Thyroid gland (tissue), 4 donors: ENCODE results near the gene UBR4. TPM values are rescaled to one million over a fixed set of nuclear protein-coding genes. Genes with fewer than 3 reads are reported as not detected.

Source experiments
- DNase-seq, 2 donors: peaks; one replicate each; pipeline ENCODE4 v3.0.0-alpha.2; 2019
- H3K27ac ChIP-seq, 3 donors: fragments of 200-600 bp; sonication (generic); 1 replicate in 2 of 3; 2 replicates in 1 of 3; pipeline ENCODE4 v1.5.1; 2016 to 2019; ENCODE audit warnings: mild to moderate bottlenecking in 1 of 3, moderate library complexity in 1 of 3
- H3K27me3 ChIP-seq: fragments of 200-600 bp; sonication (generic); one replicate; pipeline ENCODE4 v1.5.1; 2019
- H3K36me3 ChIP-seq, 2 donors: fragments of 200-600 bp; sonication (generic); one replicate each; pipeline ENCODE4 v1.5.1; 2016 to 2019
- H3K4me1 ChIP-seq, 2 donors: fragments of 200-600 bp; sonication (generic); one replicate each; pipeline ENCODE4 v1.5.1; 2017 to 2019
- H3K4me3 ChIP-seq, 3 donors: fragments of 200-600 bp; sonication (generic); replicated peaks in 1 of 3; 1 replicate in 2 of 3; 2 replicates in 1 of 3; pipeline ENCODE4 v1.5.1; 2016; ENCODE audit warnings: mild to moderate bottlenecking in 1 of 3
- H3K9me3 ChIP-seq: fragments of 200-600 bp; sonication (generic); one replicate; pipeline ENCODE4 v1.5.1; 2017
- POLR2A ChIP-seq, 2 donors: fragments of 450-650 bp; IDR thresholded peaks; one replicate each; pipeline ENCODE4 v1.6.1; 2017; ENCODE audit warnings: antibody characterized with exemption in 2 of 2, mild to moderate bottlenecking in 2 of 2, moderate library complexity in 1 of 2
- WGBS, 2 donors: methylation state at CpG; one replicate each; pipeline ENCODE4 v1.1.5; 2017; 5-methylcytosine and 5-hydroxymethylcytosine counted together
- intact Hi-C: fragments of 100-400 bp; cut with DNase I; formaldehyde crosslinking; loops from one replicate; pipeline ENCODE4 v1.15.1; 2023
- total RNA-seq, 4 donors: library from RNA; depleted of rRNA; stranded (reverse); fragments of >200 nt; gene quantifications; one replicate each; pipeline ENCODE4 v1.2.3, GENCODE V29; 2016
- TF ChIP-seq, protein P1 (sequence below), 6 experiments: fragments of 200-600 bp in 3 of 6; fragments of 450-650 bp in 3 of 6; sonication (generic) in 3 of 6; IDR thresholded peaks; one replicate each; pipeline ENCODE4 v1.5.1; 2016 to 2019; ENCODE audit warnings: antibody characterized with exemption in 6 of 6, mild to moderate bottlenecking in 2 of 6, inconsistent platforms in 1 of 6, moderate library complexity in 1 of 6

UBR4 gene
- total RNA-seq, 4 donors from 2014 or later = 110 to 221 (median 160) TPM

DNA sequence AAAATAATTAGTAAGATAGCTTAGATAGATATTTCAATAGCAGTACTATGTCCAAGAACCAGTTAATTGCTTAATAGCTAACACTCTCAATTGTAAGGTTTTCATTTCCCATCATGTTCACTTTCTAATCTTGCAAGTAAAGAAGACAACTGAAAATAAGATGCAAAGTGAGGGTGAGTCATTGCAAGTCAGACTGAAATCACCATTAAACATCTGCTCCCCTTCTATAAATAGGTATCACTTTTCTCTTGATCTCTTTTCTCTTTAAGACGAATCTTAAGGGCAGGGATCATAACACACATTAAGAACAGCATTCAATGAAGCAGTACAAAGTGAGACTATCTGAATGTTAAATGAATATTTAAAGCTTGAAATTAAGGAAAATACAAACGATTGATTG is 40.4 kb downstream of the UBR4 start:
- no peak overlapping the region for H3K27ac ChIP-seq
- H3K27me3 ChIP-seq = no peaks in the 10 kb centered on the region
- WGBS, 2 donors = 86 to 91% methylated on average over 2 of the region's 2 CpGs
- no peaks in the 10 kb centered on the region for H3K4me1 ChIP-seq
- H3K4me3 ChIP-seq = no peak overlapping the region
- intact Hi-C loops = no loop called here
- peaks cover 96 to 97% of the 10 kb centered on the region in 2 donors for H3K36me3 ChIP-seq
- H3K9me3 ChIP-seq = no peaks in the 10 kb centered on the region
- DNase-seq = no peak
- TF ChIP-seq POLR2A (IDR thresholded peaks at IDR 0.05) = no peak
- TF ChIP-seq, protein P1, sequence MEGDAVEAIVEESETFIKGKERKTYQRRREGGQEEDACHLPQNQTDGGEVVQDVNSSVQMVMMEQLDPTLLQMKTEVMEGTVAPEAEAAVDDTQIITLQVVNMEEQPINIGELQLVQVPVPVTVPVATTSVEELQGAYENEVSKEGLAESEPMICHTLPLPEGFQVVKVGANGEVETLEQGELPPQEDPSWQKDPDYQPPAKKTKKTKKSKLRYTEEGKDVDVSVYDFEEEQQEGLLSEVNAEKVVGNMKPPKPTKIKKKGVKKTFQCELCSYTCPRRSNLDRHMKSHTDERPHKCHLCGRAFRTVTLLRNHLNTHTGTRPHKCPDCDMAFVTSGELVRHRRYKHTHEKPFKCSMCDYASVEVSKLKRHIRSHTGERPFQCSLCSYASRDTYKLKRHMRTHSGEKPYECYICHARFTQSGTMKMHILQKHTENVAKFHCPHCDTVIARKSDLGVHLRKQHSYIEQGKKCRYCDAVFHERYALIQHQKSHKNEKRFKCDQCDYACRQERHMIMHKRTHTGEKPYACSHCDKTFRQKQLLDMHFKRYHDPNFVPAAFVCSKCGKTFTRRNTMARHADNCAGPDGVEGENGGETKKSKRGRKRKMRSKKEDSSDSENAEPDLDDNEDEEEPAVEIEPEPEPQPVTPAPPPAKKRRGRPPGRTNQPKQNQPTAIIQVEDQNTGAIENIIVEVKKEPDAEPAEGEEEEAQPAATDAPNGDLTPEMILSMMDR (IDR thresholded peaks at IDR 0.05) = no peak

- WGBS, 2 donors = 95 to 97% methylated on average over 6 of the region's 6 CpGs
- no peak for TF ChIP-seq POLR2A (IDR thresholded peaks at IDR 0.05)
- TF ChIP-seq, protein P1 (IDR thresholded peaks at IDR 0.05) = no peak
- Histone ChIP-seq H3K27me3 (no peaks in the 10 kb centered on the region), H3K4me1 (no peaks in the 10 kb centered on the region), H3K36me3 (peaks cover 94 to 99% of the 10 kb centered on the region in 2 donors), H3K27ac (no peak overlapping the region), H3K9me3 (no peaks in the 10 kb centered on the region), H3K4me3 (no peak overlapping the region)
- intact Hi-C loops = no loop called here
- no peak for DNase-seq
Observed at GRCh38 chr1:19167140-19167539, 42.9 kb downstream of the UBR4 start.

DNA sequence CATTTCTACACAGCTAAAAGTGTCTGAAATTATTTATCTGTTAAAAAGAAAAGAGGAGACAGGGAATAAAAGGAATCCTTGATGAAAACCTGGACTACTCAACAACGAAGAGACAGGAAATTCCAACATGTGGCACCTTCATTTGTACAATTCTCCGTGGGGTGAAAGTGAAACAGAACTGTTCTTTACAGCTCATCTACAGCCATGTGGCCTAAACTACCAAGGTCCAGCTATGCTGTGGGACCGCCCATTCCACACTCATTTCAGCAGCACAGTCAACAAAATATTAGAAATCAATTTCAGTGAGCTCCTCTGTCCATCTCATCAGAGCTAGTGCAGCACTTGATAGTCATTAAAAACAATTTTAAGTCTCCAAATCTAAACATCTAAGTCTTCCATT is 44.0 kb downstream of the UBR4 start:
- 82 to 84% methylated on average over 3 of the region's 3 CpGs for WGBS, 2 donors
- Histone ChIP-seq H3K27me3 (no peaks in the 10 kb centered on the region), H3K4me1 (no peaks in the 10 kb centered on the region), H3K4me3 (no peak overlapping the region), H3K9me3 (no peaks in the 10 kb centered on the region), H3K36me3 (peaks cover 94 to 99% of the 10 kb centered on the region in 2 donors), H3K27ac (no peak overlapping the region)
- DNase-seq = no peak
- TF ChIP-seq POLR2A (IDR thresholded peaks at IDR 0.05) = no peak
- TF ChIP-seq, protein P1 (IDR thresholded peaks at IDR 0.05) = no peak
- intact Hi-C loops = no loop called here

GRCh38 chr1:19165501-19165900 is 44.6 kb downstream of the UBR4 start:
- intact Hi-C loops = no loop called here
- H3K36me3 ChIP-seq = peaks cover 94 to 99% of the 10 kb centered on the region in 2 donors
- H3K4me1 ChIP-seq = no peaks in the 10 kb centered on the region
- H3K27me3 ChIP-seq = no peaks in the 10 kb centered on the region
- H3K4me3 ChIP-seq = no peak overlapping the region
- no peak for DNase-seq
- WGBS, 2 donors = 90 to 91% methylated on average over 3 of the region's 3 CpGs
- no peak overlapping the region for H3K27ac ChIP-seq
- TF ChIP-seq, protein P1 (IDR thresholded peaks at IDR 0.05) = no peak
- no peak for TF ChIP-seq POLR2A (IDR thresholded peaks at IDR 0.05)
- H3K9me3 ChIP-seq = no peaks in the 10 kb centered on the region

GRCh38 chr1:19164274-19165015 is 45.6 kb downstream of the UBR4 start:
- Histone ChIP-seq H3K27me3 (no peaks in the 10 kb centered on the region), H3K9me3 (no peaks in the 10 kb centered on the region), H3K27ac (no peak overlapping the region), H3K4me1 (no peaks in the 10 kb centered on the region), H3K4me3 (no peak overlapping the region), H3K36me3 (peaks cover 94 to 99% of the 10 kb centered on the region in 2 donors)
- DNase-seq = no peak
- intact Hi-C loops = no loop called here
- 89 to 93% methylated on average over 10 of the region's 10 CpGs for WGBS, 2 donors
- TF ChIP-seq, protein P1 (IDR thresholded peaks at IDR 0.05) = no peak
- TF ChIP-seq POLR2A (IDR thresholded peaks at IDR 0.05) = no peak
